Smooth muscle cell (in vitro differentiated cells): ENCODE measurements around the gene SEZ6. TPM values are rescaled to one million over a fixed set of nuclear protein-coding genes. Genes with fewer than 3 reads are reported as not detected.

ENCODE experiments used
- DNase-seq: peaks from one replicate; lab custom pipeline; 2025; ENCODE audit not compliant: unreplicated experiment; lab: John Stamatoyannopoulos, UW
- H2AFZ ChIP-seq: fragments of 200-600 bp; sonication (generic); 2 replicates; pipeline ENCODE4 v1.6.0; 2016; ENCODE audit warnings: antibody characterized with exemption, low read depth, mild to moderate bottlenecking
- H3F3A ChIP-seq: fragments of 200-600 bp; sonication (generic); 2 replicates; pipeline ENCODE4 v1.6.0; 2017; ENCODE audit warnings: antibody characterized with exemption, low read depth
- H3K27ac ChIP-seq: fragments of 200-600 bp; sonication (generic); 2 replicates; pipeline ENCODE4 v1.5.1; 2016; ENCODE audit warnings: low read depth, mild to moderate bottlenecking
- H3K27me3 ChIP-seq: fragments of 200-600 bp; sonication (generic); 2 replicates; pipeline ENCODE4 v1.6.1; 2016; ENCODE audit warnings: low read depth, mild to moderate bottlenecking
- H3K36me3 ChIP-seq: fragments of 200-600 bp; sonication (generic); 2 replicates; pipeline ENCODE4 v1.5.1; 2016; ENCODE audit warnings: low read depth
- H3K4me1 ChIP-seq: fragments of 200-600 bp; sonication (generic); 2 replicates; pipeline ENCODE4 v1.5.1; 2016; ENCODE audit warnings: low read depth
- H3K4me2 ChIP-seq: fragments of 200-600 bp; sonication (generic); 2 replicates; pipeline ENCODE4 v1.6.0; 2016; ENCODE audit warnings: mild to moderate bottlenecking
- H3K4me3 ChIP-seq: fragments of 200-600 bp; sonication (generic); 2 replicates; pipeline ENCODE4 v1.5.1; 2016; ENCODE audit warnings: mild to moderate bottlenecking
- H3K79me2 ChIP-seq: fragments of 200-600 bp; sonication (generic); 2 replicates; pipeline ENCODE4 v1.6.0; 2016; ENCODE audit warnings: low read depth, mild to moderate bottlenecking
- H3K9ac ChIP-seq: fragments of 200-600 bp; sonication (generic); 2 replicates; pipeline ENCODE4 v1.6.0; 2016; ENCODE audit warnings: low read depth
- H3K9me3 ChIP-seq: fragments of 200-600 bp; sonication (generic); replicated peaks from 2 replicates; pipeline ENCODE4 v1.5.1; 2016; ENCODE audit warnings: low read depth
- H4K20me1 ChIP-seq: fragments of 200-600 bp; sonication (generic); 2 replicates; pipeline ENCODE4 v1.6.0; 2016; ENCODE audit warnings: low read depth
- CTCF ChIP-seq: fragments of 200-600 bp; sonication (generic); IDR thresholded peaks from 2 replicates; pipeline ENCODE4 v1.5.1; 2017; ENCODE audit warnings: borderline replicate concordance, mild to moderate bottlenecking, antibody characterized with exemption; ENCODE audit not compliant: insufficient read depth, poor library complexity, severe bottlenecking
- WGBS: methylation state at CpG from one replicate; pipeline ENCODE4 v1.1.7; 2016; ENCODE audit warnings: low lambda C conversion rate; 5-methylcytosine and 5-hydroxymethylcytosine counted together
- polyA plus RNA-seq: library from polyadenylated mRNA; unstranded; fragments of >200 nt; fragmentation: Nextera tagmentation; extraction: Ambion mirVana; gene quantifications from 2 replicates; pipeline ENCODE4 v1.2.1, GENCODE V29; 2016
- total RNA-seq: library from RNA; depleted of rRNA; stranded (reverse); fragments of >200 nt; gene quantifications from 2 replicates; pipeline ENCODE4 v1.2.3, GENCODE V29; 2014

SEZ6 gene
- total and polyA plus RNA-seq, 2 experiments from 2014 or later, result not detected

GRCh38 chr17:29036584-29036983 is 30.8 kb upstream of the SEZ6 start:
- Histone ChIP-seq H3K4me1 (peaks cover 30% of the 10 kb centered on the region), H3K4me3 (no peak overlapping the region), H3K27ac (no peak overlapping the region), H3K79me2 (no peaks in the 10 kb centered on the region), H4K20me1 (no peaks in the 10 kb centered on the region), H3F3A (peaks cover 7% of the 10 kb centered on the region), H3K36me3 (no peaks in the 10 kb centered on the region), H2AFZ (no peak overlapping the region), H3K27me3 (peaks cover 19% of the 10 kb centered on the region), H3K9me3 (peaks cover 5% of the 10 kb centered on the region), H3K4me2 (no peak overlapping the region), H3K9ac (no peak overlapping the region)
- no peak for TF ChIP-seq CTCF
- DNase-seq, result no peak
- 84% methylated on average over 5 of the region's 5 CpGs for WGBS

- Histone ChIP-seq H2AFZ (no peak overlapping the region), H3K79me2 (no peaks in the 10 kb centered on the region), H3F3A (no peaks in the 10 kb centered on the region), H3K4me3 (no peak overlapping the region), H3K27me3 (peaks cover 24% of the 10 kb centered on the region), H3K27ac (no peak overlapping the region), H4K20me1 (no peaks in the 10 kb centered on the region), H3K4me1 (peaks cover 20% of the 10 kb centered on the region), H3K4me2 (no peak overlapping the region), H3K36me3 (no peaks in the 10 kb centered on the region), H3K9me3 (peaks cover 5% of the 10 kb centered on the region), H3K9ac (no peak overlapping the region)
- TF ChIP-seq CTCF, result no peak
- 38% methylated on average over 1 of the region's 1 CpG for WGBS
- DNase-seq, result no peak
Observed at GRCh38 chr17:29034510-29034909, 28.7 kb upstream of the SEZ6 start.

- H3K79me2 ChIP-seq, result no peaks in the 10 kb centered on the region
- no peak overlapping the region for H3K27ac ChIP-seq
- H3K4me1 ChIP-seq, result peaks cover 14% of the 10 kb centered on the region
- H4K20me1 ChIP-seq, result no peaks in the 10 kb centered on the region
- peaks cover 5% of the 10 kb centered on the region for H3K9me3 ChIP-seq
- no peak for DNase-seq
- H3F3A ChIP-seq, result no peaks in the 10 kb centered on the region
- H3K9ac ChIP-seq, result no peak overlapping the region
- no peak overlapping the region for H3K4me2 ChIP-seq
- 28% methylated on average over 6 of the region's 6 CpGs for WGBS
- no peak overlapping the region for H2AFZ ChIP-seq
- no peak overlapping the region for H3K4me3 ChIP-seq
- TF ChIP-seq CTCF, result no peak
- peaks cover 24% of the 10 kb centered on the region for H3K27me3 ChIP-seq
- no peaks in the 10 kb centered on the region for H3K36me3 ChIP-seq
Observed at GRCh38 chr17:29032857-29033197, 27.0 kb upstream of the SEZ6 start.

- Histone ChIP-seq H3K4me3 (no peak overlapping the region), H3K79me2 (no peaks in the 10 kb centered on the region), H3K36me3 (no peaks in the 10 kb centered on the region), H3K27me3 (peaks cover 24% of the 10 kb centered on the region), H3F3A (no peaks in the 10 kb centered on the region), H3K27ac (no peak overlapping the region), H3K4me1 (peaks cover 18% of the 10 kb centered on the region), H3K4me2 (no peak overlapping the region), H2AFZ (no peak overlapping the region), H3K9me3 (peaks cover 5% of the 10 kb centered on the region), H4K20me1 (no peaks in the 10 kb centered on the region), H3K9ac (no peak overlapping the region)
- no peak for TF ChIP-seq CTCF
- WGBS, result 30% methylated on average over 11 of the region's 11 CpGs
- DNase-seq, result no peak
Observed at GRCh38 chr17:29032013-29032856, 26.4 kb upstream of the SEZ6 start.
